Measurements from ENCODE around the gene ITGAX.

The ITGAX gene

GRCh38 chr16:31363721-31364120 lies 8.7 kb downstream of the ITGAX start:
- H3K4me1 ChIP-seq (ENCODE audit: control insufficient read depth, low read depth, low read length), result no peaks in the 10 kb centered on the region
- H3K27me3 ChIP-seq (ENCODE audit: control insufficient read depth, insufficient read depth, low read length), result no peaks in the 10 kb centered on the region
- no peak overlapping the region for H3K4me3 ChIP-seq (ENCODE audit: low read length)
- no peak overlapping the region for H3K9ac ChIP-seq (ENCODE audit: low read length)
- no peak overlapping the region for H3K27ac ChIP-seq (ENCODE audit: low read length)
- H3K9me3 ChIP-seq (ENCODE audit: control insufficient read depth, low read depth, low read length), result no peaks in the 10 kb centered on the region
- H3K36me3 ChIP-seq (ENCODE audit: control insufficient read depth, low read depth, low read length), result no peaks in the 10 kb centered on the region

DNA sequence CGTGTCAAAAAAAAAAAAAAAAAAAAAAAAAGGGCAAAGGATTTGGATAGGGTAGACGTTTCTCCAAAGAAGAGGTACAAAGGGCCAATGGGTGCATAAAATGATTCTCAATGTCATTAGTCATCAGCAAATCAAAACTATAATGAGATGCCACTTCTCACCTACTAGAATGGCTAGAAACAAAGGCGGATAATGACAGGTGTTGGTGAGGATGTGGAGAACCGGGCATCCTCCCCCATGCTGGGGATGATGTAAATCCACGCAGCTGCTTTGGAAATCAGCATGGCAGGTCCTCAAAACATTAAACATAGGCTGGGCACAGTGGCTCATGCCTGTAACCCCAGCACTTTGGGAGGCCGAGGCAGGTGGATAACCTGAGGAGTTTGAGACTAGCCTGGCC lies 9.4 kb downstream of the ITGAX start:
- no peak overlapping the region for H3K4me3 ChIP-seq (ENCODE audit: low read length)
- H3K36me3 ChIP-seq (ENCODE audit: control insufficient read depth, low read depth, low read length), result no peaks in the 10 kb centered on the region
- no peaks in the 10 kb centered on the region for H3K4me1 ChIP-seq (ENCODE audit: control insufficient read depth, low read depth, low read length)
- no peak overlapping the region for H3K27ac ChIP-seq (ENCODE audit: low read length)
- no peaks in the 10 kb centered on the region for H3K27me3 ChIP-seq (ENCODE audit: control insufficient read depth, insufficient read depth, low read length)
- H3K9me3 ChIP-seq (ENCODE audit: control insufficient read depth, low read depth, low read length), result no peaks in the 10 kb centered on the region
- no peak overlapping the region for H3K9ac ChIP-seq (ENCODE audit: low read length)

- Histone ChIP-seq H3K4me3 (ENCODE audit: low read length) (no peak overlapping the region), H3K27ac (ENCODE audit: low read length) (no peak overlapping the region), H3K27me3 (ENCODE audit: control insufficient read depth, insufficient read depth, low read length) (no peaks in the 10 kb centered on the region), H3K4me1 (ENCODE audit: control insufficient read depth, low read depth, low read length) (no peaks in the 10 kb centered on the region), H3K9me3 (ENCODE audit: control insufficient read depth, low read depth, low read length) (no peaks in the 10 kb centered on the region), H3K9ac (ENCODE audit: low read length) (no peak overlapping the region), H3K36me3 (ENCODE audit: control insufficient read depth, low read depth, low read length) (no peaks in the 10 kb centered on the region)
Observed at GRCh38 chr16:31365131-31365865, 10.3 kb downstream of the ITGAX start.

GRCh38 chr16:31367853-31368252 lies 12.9 kb downstream of the ITGAX start:
- H3K27ac ChIP-seq (ENCODE audit: low read length), result no peak overlapping the region
- no peaks in the 10 kb centered on the region for H3K36me3 ChIP-seq (ENCODE audit: control insufficient read depth, low read depth, low read length)
- H3K27me3 ChIP-seq (ENCODE audit: control insufficient read depth, insufficient read depth, low read length), result no peaks in the 10 kb centered on the region

GRCh38 chr16:31371008-31371407 lies 16.0 kb downstream of the ITGAX start:
- H3K9ac ChIP-seq (ENCODE audit: low read length), result no peak overlapping the region
- no peak overlapping the region for H3K27ac ChIP-seq (ENCODE audit: low read length)
- H3K27me3 ChIP-seq (ENCODE audit: control insufficient read depth, insufficient read depth, low read length), result no peaks in the 10 kb centered on the region
- H3K4me1 ChIP-seq (ENCODE audit: control insufficient read depth, low read depth, low read length), result no peaks in the 10 kb centered on the region
- H3K4me3 ChIP-seq (ENCODE audit: low read length), result no peak overlapping the region
- H3K9me3 ChIP-seq (ENCODE audit: control insufficient read depth, low read depth, low read length), result no peaks in the 10 kb centered on the region
- H3K36me3 ChIP-seq (ENCODE audit: control insufficient read depth, low read depth, low read length), result no peaks in the 10 kb centered on the region

More at GRCh38 chr16:31367853-31368252, 12.9 kb downstream of the ITGAX start:
- Histone ChIP-seq H3K4me3 (ENCODE audit: low read length) (no peak overlapping the region), H3K4me1 (ENCODE audit: control insufficient read depth, low read depth, low read length) (no peaks in the 10 kb centered on the region), H3K9me3 (ENCODE audit: control insufficient read depth, low read depth, low read length) (no peaks in the 10 kb centered on the region), H3K9ac (ENCODE audit: low read length) (no peak overlapping the region)

- Histone ChIP-seq H3K4me1 (ENCODE audit: control insufficient read depth, low read depth, low read length) (no peaks in the 10 kb centered on the region), H3K9me3 (ENCODE audit: control insufficient read depth, low read depth, low read length) (no peaks in the 10 kb centered on the region), H3K36me3 (ENCODE audit: control insufficient read depth, low read depth, low read length) (no peaks in the 10 kb centered on the region), H3K27me3 (ENCODE audit: control insufficient read depth, insufficient read depth, low read length) (no peaks in the 10 kb centered on the region), H3K27ac (ENCODE audit: low read length) (no peak overlapping the region), H3K9ac (ENCODE audit: low read length) (no peak overlapping the region), H3K4me3 (ENCODE audit: low read length) (no peak overlapping the region)
Observed at GRCh38 chr16:31371619-31372484, 16.9 kb downstream of the ITGAX start.

DNA sequence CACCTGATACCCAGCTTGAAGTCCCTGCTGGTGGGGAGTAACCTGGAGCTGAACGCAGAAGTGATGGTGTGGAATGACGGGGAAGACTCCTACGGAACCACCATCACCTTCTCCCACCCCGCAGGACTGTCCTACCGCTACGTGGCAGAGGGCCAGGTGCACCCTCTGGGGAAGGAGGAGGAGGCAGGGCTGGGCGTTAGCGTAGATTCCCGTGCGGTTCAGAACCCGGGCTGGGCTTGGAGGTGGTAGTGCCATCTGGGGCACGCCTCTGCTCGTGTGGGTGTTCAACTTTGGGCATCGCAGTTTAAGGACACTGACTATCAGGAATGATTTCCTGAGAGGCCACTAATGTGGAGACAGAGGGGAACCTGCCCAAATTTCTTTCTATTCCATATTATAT lies 18.3 kb downstream of the ITGAX start:
- no peaks in the 10 kb centered on the region for H3K9me3 ChIP-seq (ENCODE audit: control insufficient read depth, low read depth, low read length)
- no peaks in the 10 kb centered on the region for H3K4me1 ChIP-seq (ENCODE audit: control insufficient read depth, low read depth, low read length)
- H3K4me3 ChIP-seq (ENCODE audit: low read length), result no peak overlapping the region
- H3K9ac ChIP-seq (ENCODE audit: low read length), result no peak overlapping the region
- H3K27ac ChIP-seq (ENCODE audit: low read length), result no peak overlapping the region
- H3K36me3 ChIP-seq (ENCODE audit: control insufficient read depth, low read depth, low read length), result no peaks in the 10 kb centered on the region
- H3K27me3 ChIP-seq (ENCODE audit: control insufficient read depth, insufficient read depth, low read length), result no peaks in the 10 kb centered on the region

- H3K9me3 ChIP-seq (ENCODE audit: control insufficient read depth, low read depth, low read length), result no peaks in the 10 kb centered on the region
- H3K4me1 ChIP-seq (ENCODE audit: control insufficient read depth, low read depth, low read length), result no peaks in the 10 kb centered on the region
- no peak overlapping the region for H3K27ac ChIP-seq (ENCODE audit: low read length)
Observed at GRCh38 chr16:31375231-31375630, 20.3 kb downstream of the ITGAX start.

DNA sequence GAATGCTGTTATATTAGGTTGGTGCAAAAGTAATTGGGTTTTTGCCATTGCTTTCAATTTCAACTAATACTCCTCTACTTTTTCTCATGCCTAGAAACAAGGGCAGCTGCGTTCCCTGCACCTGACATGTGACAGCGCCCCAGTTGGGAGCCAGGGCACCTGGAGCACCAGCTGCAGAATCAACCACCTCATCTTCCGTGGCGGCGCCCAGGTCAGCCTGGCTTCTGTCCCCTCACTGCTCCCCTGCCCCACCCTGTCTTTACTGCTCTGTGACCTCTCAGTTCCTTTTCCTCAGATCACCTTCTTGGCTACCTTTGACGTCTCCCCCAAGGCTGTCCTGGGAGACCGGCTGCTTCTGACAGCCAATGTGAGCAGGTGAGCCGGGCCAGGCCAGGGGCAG lies 21.7 kb downstream of the ITGAX start:
- Histone ChIP-seq H3K9ac (ENCODE audit: low read length) (no peak overlapping the region), H3K4me1 (ENCODE audit: control insufficient read depth, low read depth, low read length) (no peaks in the 10 kb centered on the region), H3K9me3 (ENCODE audit: control insufficient read depth, low read depth, low read length) (no peaks in the 10 kb centered on the region), H3K4me3 (ENCODE audit: low read length) (no peak overlapping the region), H3K27ac (ENCODE audit: low read length) (no peak overlapping the region), H3K27me3 (ENCODE audit: control insufficient read depth, insufficient read depth, low read length) (no peaks in the 10 kb centered on the region), H3K36me3 (ENCODE audit: control insufficient read depth, low read depth, low read length) (no peaks in the 10 kb centered on the region)

More at GRCh38 chr16:31375231-31375630, 20.3 kb downstream of the ITGAX start:
- no peaks in the 10 kb centered on the region for H3K36me3 ChIP-seq (ENCODE audit: control insufficient read depth, low read depth, low read length)
- no peak overlapping the region for H3K4me3 ChIP-seq (ENCODE audit: low read length)
- no peak overlapping the region for H3K9ac ChIP-seq (ENCODE audit: low read length)
- no peaks in the 10 kb centered on the region for H3K27me3 ChIP-seq (ENCODE audit: control insufficient read depth, insufficient read depth, low read length)

DNA sequence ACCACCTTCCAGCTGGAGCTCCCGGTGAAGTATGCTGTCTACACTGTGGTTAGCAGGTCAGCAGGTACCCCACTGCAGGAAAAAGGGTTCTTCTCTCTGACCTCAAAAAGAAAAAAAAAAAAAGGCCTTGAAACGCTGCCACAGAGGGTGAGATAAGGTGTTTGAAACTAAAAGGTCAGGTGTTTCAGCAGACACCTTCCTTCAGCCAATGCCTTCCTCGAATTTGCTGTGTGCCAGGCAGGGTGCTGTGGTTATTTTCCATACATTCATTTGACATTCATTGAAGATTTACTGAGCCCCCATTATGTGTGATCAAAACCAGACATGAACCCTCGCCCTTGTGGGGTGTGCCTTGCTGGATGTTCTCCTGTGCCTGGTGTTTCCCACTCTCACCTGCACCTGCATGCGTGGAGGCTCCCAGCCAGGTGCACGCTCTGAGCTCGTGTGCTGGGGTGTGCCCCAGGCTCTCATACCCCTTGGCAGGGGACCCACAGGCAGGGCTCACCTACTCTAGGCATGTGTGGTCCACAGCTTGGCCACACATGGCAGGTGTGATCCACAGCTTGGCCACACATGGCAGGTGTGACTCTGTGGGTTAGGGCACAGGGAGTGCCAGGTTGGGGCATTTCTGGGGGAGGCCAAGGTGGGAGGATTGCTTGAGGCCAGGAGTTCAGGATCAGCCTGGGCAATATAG lies 22.4 kb downstream of the ITGAX start:
- Histone ChIP-seq H3K27me3 (ENCODE audit: control insufficient read depth, insufficient read depth, low read length) (no peaks in the 10 kb centered on the region), H3K4me1 (ENCODE audit: control insufficient read depth, low read depth, low read length) (no peaks in the 10 kb centered on the region), H3K9me3 (ENCODE audit: control insufficient read depth, low read depth, low read length) (no peaks in the 10 kb centered on the region), H3K4me3 (ENCODE audit: low read length) (no peak overlapping the region), H3K9ac (ENCODE audit: low read length) (no peak overlapping the region), H3K36me3 (ENCODE audit: control insufficient read depth, low read depth, low read length) (no peaks in the 10 kb centered on the region), H3K27ac (ENCODE audit: low read length) (no peak overlapping the region)

DNA sequence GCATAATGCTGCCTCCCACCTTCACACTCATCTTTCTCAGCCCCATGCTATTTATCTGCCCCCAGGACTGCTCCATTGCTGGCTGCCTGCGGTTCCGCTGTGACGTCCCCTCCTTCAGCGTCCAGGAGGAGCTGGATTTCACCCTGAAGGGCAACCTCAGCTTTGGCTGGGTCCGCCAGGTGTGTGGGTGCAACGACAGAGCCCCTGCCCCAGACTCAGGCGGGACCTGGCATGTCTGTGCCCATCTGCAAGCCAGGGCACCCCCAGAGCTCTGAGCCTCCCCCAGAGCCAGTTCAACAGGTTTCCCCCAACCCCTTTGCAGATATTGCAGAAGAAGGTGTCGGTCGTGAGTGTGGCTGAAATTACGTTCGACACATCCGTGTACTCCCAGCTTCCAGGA lies 25.2 kb downstream of the ITGAX start:
- Histone ChIP-seq H3K27ac (ENCODE audit: low read length) (no peak overlapping the region), H3K4me1 (ENCODE audit: control insufficient read depth, low read depth, low read length) (no peaks in the 10 kb centered on the region), H3K36me3 (ENCODE audit: control insufficient read depth, low read depth, low read length) (no peaks in the 10 kb centered on the region), H3K9me3 (ENCODE audit: control insufficient read depth, low read depth, low read length) (no peaks in the 10 kb centered on the region), H3K27me3 (ENCODE audit: control insufficient read depth, insufficient read depth, low read length) (no peaks in the 10 kb centered on the region), H3K9ac (ENCODE audit: low read length) (no peak overlapping the region), H3K4me3 (ENCODE audit: low read length) (no peak overlapping the region)

Data from iPS-18a (cell line).